HG02571 (cell line): ENCODE data around the gene STARD5.

Experiments
- ATAC-seq: cut with Tn5 transposase; IDR thresholded peaks from one replicate; pipeline ENCODE4 v1.9.1; 2021; ENCODE audit warnings: mild to moderate bottlenecking, moderate library complexity; ENCODE audit not compliant: unreplicated experiment

The STARD5 gene

DNA sequence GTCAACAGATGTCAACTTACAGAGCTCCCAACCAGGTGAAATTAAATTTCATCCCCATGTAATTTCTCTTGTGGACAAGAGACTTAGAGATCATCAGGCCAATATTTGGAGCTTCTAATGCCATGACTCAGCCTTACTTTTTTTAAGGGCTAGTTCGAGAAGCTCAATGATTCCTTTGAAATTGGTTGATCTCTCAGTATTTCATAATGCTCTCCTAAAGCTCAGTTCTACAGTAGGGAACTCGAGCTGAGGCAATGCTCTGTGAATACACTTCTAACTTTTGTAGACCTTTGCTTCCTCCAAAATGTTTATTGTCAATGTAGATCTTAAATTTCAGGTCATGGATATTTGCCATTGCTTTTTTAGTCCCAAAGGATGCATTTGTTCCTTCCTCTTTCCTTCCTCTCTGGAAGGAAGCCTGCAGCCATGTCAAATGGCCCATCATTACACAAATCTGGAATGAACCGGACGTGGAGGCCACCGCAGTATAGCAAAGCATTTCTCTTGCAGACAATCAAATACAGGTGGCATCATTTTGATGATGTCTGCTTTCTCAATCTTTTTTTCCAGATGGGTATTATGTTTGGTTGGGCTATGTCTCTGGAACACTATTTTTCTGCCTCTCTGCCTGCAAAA lies 28.3 kb downstream of the STARD5 start:
- ATAC-seq: no peak

DNA sequence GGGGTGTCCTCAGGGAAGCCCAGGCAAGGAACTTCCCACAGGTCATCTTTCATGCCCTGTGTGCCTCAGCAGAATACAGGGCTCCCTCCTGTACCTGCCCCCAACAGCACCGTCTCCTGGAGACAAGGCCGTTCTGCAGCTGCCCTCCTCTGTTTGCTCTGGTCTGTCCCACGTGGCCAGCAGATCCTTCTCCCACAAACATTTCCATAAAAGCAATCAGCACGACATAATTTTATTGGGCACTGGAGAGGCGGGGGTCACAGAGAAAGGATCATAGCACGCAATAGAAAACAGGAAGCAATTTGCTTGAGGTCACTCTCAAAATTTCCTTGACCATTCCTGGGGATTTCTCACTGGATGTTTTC lies 29.4 kb downstream of the STARD5 start:
- ATAC-seq: no peak

GRCh38 chr15:81293728-81294515 lies 30.0 kb downstream of the STARD5 start:
- ATAC-seq: peak; percentile 64

- ATAC-seq: peak; percentile 30
These were observed 31.4 kb downstream of the STARD5 start for GRCh38 chr15:81292523-81293001.

GRCh38 chr15:81291916-81292522 lies 31.9 kb downstream of the STARD5 start:
- ATAC-seq: no peak

- ATAC-seq: no peak
These were observed 34.0 kb downstream of the STARD5 start for GRCh38 chr15:81289910-81290309.

DNA sequence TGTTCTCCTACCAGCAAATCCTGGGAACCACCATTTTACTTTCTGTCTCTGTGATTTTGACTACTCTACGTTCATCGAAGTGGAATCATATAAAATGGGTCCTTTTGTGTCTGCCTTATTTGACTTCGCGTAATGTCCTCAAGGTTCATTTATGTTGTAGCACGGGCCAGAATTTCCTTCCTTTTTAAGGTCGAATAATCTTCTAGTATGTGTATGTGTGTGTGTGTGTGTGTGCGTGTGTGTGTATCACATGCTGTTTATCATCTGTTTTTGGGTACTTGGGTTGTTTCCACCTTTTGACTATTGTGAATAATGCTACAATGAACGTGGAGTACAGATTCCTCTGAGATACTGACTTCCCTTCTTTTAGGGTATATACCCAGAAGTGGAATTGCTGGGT lies 35.3 kb downstream of the STARD5 start:
- ATAC-seq: no peak

DNA sequence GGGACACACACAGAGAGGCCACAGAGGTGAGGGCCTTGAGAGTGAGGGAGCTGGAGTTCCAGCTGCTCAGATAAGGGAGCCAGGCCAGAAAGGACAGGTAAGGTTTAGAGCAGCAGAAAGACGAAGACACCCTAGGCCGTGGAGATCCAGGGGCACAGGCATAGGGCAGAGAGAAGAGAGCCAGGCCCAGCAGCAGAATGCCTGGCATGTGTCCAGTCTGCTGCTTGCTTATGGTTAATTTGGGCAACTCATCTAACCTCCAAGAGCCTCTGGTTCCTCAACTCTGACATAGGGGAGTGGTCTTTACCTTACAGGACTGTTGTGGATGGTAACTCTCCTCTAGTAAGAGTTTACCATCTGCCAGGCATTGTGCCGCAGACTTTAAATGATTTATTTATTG lies 35.9 kb downstream of the STARD5 start:
- ATAC-seq: no peak

DNA sequence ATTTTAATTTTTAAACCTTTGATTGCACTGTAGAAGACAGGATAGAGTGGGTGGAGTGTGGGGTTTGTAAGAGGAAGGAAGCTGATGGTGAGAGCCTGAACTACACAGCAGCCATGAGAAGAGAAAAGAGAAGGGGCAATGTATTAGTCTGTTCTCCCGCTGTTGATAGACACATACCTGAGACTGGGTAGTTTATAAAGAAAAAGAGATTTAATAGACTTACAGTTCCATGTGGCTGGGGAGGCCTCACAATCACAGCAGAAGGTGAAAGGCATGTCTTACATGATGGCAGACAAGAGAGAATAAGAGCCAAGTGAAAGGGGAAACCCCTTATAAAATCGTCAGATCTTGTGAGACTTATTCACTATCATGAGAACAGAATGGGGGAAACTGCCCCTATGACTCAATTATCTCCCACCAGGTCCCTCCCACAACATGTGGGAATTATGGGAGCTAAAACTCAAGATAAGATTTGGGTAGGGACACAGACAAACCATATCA lies 37.3 kb downstream of the STARD5 start:
- no peak for ATAC-seq

DNA sequence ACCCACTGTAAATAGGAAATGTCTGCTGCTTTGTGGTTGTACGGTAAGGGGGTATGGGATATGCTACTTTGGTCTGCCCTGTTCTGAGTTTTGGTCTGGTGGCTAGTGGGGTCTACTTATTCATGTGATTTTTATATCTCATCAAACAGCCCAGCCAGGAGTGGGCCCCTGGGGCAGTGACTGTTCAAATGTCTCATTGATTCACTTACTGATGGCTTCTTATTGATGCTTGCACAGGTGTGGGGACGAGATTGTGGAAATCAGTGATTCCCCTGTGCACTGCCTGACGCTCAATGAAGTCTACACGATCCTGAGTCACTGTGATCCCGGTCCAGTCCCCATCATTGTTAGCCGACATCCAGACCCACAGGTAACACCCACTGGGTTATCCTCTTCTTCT lies 38.5 kb downstream of the STARD5 start:
- no peak for ATAC-seq

DNA sequence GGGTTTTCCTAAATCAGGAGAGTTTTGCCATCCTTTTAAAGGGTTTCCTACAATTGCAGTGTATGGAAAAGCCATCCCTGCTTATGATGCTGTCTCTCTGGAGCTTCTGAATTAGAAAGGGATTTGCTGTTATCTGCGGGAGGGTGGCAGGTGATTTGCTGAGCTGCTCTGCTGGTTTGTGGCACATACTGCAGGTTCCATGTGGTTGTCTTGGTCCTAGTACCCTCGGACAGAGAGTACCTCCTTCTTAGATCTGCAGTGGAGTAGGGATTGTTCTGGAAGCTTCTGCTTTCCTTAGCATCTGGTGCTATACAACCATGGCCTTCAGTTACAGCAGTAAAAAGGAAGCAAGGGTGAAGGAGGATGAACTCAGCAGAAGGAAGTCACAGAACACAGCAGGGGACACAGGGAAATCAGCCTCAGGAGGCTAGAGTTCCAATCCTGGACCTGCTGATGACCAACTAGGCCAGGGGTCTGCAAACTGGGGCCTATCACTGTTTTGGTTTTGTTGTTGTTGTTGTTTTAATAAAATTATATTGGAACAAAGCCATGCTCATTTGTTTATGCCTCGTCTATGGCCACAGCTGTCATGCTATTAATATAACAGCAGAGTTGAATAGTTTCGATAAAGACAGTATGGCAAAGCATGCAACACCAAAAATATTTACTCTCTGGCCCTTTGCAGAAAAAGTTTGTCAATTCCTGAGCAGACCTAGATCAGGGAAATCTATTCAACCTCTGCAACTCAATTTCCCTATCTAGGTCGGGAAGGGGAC lies 39.5 kb downstream of the STARD5 start:
- no peak for ATAC-seq

- ATAC-seq: no peak
These were observed 41.0 kb downstream of the STARD5 start for GRCh38 chr15:81282911-81283310.

DNA sequence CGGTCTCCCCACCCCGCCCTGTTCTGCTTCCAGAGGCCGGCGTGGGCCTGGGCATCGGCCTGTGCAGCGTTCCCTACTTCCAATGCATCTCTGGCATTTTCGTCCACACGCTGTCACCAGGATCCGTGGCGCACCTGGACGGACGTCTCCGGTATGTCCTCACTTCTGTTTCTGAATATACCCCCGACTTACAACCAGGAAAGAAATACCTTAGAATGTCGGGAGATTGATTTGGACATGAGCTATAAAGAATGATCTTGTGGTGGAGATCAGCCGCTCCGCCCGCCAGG lies 41.4 kb downstream of the STARD5 start:
- ATAC-seq: no peak

DNA sequence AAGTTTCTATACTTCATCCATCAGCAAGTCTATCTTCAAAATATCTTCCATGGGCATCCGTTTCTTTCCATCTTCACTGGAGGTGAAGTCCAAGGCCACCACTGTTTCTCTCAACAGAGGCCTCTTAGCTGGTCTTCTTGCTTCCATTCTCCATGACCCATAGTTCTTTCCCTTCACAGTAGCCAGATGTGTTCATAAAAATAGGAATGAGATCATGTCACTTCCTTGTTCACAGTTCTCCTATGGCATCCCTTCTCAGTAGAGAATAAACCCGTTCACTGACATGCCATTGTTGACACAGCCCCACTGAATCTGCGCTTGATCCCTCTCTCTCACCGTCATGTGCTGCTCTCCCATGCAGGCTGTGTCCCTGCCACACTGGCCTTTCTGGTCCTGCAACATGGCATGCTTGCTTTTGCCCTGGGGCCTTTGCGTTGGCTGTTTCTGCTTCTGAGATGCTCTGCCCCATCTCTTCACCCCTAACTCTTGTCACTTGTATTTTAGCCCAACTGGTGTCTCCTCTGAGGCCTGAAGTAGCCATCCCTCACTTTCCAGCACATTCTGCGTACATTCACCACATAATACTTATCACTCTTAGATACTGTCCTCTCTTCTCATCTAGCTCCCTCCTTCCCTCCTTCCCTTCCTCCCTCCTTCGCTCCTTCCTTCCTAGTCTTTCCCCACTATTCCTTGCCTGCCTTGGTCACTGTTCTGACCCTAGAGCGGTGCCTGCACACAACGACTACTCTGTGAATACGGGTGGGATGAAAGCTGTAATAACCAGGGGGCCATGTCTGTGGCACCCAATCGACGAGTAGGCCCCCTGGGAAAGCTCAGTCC lies 42.0 kb downstream of the STARD5 start:
- ATAC-seq: no peak

GRCh38 chr15:81281456-81281735 lies 42.5 kb downstream of the STARD5 start:
- no peak for ATAC-seq

GRCh38 chr15:81280696-81281455 lies 43.1 kb downstream of the STARD5 start:
- no peak for ATAC-seq

GRCh38 chr15:81279621-81280485 lies 44.1 kb downstream of the STARD5 start:
- ATAC-seq: no peak

DNA sequence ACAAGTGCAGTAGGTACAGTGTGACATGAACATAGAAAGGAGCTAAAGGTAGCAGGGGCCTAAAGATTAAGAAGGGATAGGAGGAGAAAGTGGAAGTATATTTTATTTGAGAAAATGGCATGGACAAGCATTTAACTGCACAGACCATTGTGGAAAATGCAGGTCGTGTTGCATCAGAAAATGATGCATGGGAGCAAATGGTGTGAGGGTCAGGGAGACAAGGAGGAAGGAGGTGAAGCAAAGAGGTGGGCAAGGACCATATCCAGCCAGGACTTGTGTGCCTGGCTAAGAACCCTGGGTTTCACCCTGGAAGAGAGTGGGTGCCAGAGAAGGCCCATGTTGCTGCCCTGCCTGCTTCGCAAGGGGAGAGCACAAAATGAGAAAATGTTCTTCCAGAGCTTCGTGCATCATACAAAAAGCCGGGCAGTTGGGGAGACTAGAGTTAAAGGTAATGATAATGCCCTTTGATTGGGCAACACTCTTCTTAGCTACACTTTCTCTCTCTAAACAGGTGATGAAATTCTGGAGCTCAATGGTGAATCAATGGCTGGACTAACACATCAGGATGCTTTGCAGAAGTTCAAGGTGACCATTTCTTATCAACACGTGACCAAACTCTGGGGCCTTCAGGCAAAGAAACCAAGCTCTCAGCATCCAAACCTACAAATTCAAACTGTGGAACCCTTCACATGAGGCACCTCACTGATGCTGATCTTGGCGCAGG lies 45.5 kb downstream of the STARD5 start:
- ATAC-seq: no peak
